Dermis microvascular lymphatic vessel endothelial cell (primary cell): ENCODE data around the gene TOP1. TPM values are rescaled to one million over a fixed set of nuclear protein-coding genes. Genes with fewer than 3 reads are reported as not detected.
A peak's percentile ranks its signal among the peaks of the same experiment; 100 is the strongest.
"Not testable (repeated sequence)": the region's sequence is repeated elsewhere in the genome, so short reads cannot be mapped to it uniquely, and the experiment has no call there.

Experiments
- DNase-seq, 2 donors: peaks; one replicate each; pipeline versions ENCODE4 v3.0.0 to v3.0.0-alpha.2; 2010; ENCODE audit warnings: low read depth in 2 of 2
- total RNA-seq: library from RNA; depleted of rRNA; stranded (reverse); fragments of >200 nt; gene quantifications from 2 replicates; pipeline ENCODE4 v1.2.1, GENCODE V29; 2014

Gene TOP1
- total RNA-seq, 1 donor from 2014 or later = 13.1 TPM

DNA sequence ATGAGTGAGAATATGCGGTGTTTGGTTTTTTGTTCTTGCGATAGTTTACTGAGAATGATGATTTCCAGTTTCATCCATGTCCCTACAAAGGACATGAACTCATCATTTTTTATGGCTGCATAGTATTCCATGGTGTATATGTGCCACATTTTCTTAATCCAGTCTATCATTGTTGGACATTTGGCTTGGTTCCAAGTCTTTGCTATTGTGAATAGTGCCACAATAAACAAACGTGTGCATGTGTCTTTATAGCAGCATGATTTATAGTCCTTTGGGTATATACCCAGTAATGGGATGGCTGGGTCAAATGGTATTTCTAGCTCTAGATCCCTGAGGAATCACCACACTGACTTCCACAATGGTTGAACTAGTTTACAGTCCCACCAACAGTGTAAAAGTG lies 99.7 kb downstream of the TOP1 start:
- not testable (repeated sequence) for DNase-seq

DNA sequence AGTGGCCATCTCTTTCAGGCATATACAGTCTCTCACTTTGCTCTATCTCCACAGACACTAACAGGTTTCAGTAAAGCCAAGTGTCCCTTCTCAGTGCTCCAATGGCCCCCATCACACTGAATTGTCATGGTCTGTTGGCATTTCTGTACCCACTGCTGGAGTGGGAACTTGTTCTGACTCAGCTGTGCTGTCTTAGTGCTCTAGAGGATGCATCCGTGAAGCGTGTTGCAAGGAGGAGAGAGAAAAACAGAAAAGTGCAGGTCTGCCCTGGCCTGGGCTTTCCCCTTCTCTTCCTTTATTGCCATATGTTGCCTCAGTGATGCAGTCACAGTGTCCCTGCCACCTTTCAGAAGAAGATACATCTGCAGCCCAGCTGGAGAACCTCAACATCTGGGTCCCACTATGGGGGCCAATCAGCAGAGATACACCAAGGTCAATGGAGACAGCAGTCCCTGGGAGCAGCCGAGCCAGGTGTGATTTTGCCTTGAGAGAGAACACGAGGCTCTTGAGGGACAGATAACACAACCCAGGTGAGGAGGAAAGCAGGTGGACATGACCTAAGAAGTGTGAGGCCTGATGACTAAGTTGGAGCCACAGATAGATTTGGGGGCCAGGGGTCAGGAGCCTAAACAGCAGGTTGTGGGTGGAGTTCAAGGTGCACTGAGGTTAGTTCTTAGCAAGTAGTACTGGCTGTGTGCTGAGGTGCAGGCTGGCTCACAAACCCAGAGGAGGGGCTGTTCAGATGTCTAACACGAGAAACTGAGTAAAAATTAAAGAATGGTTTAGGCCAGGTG lies 103.2 kb downstream of the TOP1 start:
- no peak for DNase-seq

DNA sequence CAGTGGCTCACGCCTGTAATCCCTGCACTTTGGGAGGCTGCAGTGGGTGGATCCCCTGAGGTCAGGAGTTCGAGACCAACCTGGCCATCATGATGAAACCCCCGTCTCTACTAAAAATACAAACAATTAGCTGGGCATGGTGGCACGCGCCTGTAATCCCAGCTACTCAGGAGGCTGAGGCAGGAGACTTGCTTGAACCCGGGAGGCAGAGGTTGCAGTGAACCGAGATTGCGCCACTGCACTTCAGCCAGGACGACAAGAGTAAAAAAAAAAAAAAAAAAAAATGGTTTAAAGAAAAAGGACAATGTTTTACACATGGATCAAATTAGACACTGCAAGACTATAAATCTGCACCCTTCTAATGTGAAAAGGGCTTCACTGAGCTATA lies 103.8 kb downstream of the TOP1 start:
- not testable (repeated sequence) for DNase-seq

DNA sequence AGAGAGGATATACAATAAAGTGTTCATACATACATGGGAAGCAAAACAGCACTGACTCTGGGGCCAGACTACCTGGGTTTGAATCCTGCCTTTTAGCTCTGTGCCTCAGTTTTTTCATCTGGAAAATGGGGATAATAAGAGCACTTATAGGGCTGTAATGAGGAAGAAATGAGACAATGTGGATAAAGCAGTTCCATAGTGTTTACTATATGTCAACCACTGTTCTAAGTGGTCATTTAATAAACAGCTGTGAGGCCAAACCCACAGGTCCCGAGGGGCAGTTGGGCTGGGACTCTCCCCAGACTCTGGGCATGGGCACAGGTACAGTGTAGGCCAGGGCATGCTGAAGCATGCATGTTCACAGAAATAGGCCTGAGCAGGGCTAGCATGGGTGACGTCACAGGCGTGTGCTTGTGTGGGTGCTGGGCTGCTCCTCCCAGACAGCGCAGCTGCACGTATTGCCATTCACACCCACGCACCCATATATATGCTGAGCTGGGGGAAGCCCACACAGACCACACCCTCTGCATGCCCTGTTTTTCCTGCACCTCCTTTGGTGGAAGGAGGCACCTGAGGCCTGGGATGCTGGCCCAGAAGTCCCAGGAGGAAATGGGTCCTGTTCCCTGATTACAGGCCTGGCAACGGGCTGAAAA lies 105.2 kb downstream of the TOP1 start:
- DNase-seq = no peak

DNA sequence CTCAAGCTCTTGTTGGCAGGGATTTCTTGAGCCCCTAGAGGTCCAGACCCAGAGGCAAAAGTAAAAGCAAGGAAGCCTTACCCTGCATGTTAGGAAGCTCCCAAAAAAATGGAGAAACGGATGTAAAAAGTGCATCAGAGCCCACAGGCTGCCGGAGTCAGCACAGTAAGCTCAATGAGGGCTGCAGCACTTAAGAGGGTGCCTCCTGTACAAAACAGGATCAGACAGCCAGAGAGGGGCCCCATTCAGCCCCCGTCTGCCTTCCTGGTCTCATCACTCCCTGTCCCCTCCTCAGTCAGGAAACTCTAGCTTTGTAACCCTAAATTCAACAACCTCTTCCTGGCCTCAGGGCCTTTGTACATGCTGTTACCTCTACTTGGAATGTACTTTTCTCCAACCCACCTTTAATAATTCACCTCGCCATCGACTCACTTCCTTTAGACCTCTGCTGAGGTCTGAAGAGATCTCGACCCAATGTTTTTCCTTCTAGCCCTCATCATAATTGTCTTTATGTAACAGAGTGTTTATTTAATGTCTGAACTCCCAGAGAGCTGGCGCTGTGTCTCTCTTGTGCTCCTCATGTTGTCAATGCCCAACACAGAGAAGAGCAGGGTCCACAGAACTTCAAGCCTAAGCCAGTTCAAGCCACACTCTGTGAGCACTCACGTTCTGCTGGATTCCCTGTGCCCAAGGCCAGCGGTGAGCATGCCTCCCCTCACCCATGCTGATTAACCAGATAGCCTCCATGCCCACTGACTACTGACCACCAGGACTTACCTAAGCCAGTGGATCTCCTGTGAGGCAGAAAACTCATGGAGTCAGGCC lies 106.0 kb downstream of the TOP1 start:
- no peak for DNase-seq

DNA sequence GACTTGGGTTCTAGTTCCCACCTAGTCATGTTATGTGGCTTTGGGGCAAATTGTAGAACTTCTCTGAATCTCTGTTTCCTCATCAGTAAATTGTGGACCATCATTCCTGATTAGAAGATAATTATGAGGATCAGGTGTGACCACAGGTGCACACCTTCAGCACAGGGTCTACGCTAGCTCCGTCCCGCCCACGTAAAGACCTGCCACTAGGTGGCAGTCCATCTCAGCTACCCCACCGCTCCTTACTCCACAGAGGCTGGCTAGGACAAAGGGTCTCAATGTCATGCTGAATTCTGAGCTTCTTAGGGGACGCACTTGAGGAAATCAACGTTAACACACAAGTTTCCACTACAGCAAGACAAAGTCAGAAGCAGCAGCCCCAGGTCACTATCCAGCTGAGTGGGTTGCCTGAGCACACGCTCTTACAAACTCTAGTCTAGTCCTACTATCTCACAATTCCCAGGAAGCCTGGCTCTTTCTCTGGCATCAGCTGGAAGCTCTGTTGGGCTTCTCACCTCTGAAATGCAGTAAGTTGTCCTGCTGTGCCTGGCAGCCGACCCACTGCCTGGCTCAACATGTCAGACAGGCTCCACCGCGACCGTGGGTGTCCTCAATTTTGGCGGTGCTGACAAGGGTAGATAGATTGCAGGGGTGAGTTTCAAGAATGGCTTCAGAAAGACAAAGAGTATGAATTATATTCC lies 106.7 kb downstream of the TOP1 start:
- peak in 1 of 2 donors; percentile 64 for DNase-seq

DNA sequence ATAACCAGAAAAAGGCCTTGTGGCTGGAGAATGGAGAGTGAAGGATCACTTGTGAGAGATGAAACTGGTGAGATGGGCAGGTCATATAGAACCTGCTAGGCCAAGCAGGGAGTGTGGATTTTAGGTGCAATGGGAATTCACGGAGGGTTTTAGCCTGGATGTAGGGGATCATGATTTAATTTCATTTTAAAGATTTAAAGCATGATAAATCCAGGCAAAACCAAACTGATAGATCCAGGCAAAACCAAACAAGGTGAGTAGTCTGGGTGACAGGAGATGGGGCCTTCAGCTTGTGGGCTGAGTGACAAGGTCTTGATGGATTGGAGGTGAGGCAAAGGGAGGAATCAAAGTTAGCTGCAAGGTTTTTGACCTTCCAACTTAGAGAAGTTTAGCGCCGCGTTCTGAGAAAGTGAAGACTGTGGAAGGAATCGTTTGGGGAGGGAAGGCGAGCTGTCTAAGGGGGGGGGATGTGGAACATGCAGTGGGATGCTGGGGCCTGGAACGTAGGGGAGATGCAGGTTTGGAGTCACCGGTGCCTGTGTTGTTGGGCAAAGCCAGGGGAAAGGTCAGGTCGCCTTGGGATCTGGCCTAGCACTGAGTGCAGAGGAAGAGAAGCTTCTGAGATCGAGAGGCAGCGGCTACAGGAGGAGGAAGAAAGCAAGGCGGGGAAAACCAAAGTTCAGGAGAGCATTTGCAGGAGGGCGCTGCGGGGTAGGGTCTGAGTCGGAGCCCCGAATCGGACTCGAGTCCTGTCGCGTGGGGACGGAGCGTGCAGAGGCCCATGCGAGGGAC lies 107.5 kb downstream of the TOP1 start:
- no peak for DNase-seq

DNA sequence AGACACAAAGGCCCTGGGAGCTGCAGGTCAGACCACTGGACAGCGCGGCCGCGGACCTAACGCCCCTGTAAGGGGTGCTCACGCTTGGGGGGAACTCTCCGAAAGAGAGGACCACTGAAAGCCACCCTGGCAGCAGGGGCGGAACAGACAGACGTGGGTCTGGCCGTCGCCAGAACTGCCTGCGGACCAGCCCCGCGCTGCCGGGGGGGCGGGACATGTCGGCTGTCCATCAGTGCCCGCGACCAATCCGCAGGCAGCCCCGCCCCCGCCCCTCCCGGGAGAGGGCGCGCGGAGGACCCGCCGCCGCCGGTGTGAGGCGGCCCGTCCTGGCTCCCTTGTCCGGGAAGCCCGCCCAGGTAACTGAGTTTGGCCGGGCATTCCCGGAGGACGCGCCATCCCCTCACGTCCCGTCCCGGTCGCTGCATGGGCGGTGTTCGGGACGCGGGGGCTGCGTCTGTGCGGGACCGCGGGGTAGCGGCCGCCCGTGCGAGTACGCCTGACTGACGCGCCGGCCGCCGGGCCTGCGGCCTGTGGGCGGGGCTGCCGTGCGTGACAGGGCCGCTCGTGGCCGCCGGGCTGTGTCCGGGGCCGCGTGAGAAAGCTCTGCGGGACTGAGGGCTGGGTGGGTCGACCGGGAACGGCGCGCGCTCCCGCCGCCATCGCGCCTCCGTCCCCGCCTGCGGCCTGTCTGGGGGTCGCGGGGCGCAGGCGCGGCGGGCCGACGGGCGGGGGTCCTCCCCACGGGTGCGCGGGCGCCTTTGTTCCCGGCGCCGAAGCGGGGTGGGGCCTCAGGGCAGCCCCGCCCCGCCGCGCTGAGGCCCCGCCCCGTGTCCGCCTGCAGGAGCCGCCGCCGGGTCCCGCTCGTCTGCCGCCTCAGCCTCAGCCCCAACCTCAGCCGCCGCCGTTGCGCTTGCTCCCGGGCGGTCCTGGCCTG lies 108.3 kb downstream of the TOP1 start, which contains the start of gene PLCG1:
TSS of gene PLCG1 (plus strand) at position 864 of the 934 bp plus-strand sequence. CDS start 99 bp downstream, outside the sequence.
- DNase-seq = peak in 1 of 2 donors; percentile 87

DNA sequence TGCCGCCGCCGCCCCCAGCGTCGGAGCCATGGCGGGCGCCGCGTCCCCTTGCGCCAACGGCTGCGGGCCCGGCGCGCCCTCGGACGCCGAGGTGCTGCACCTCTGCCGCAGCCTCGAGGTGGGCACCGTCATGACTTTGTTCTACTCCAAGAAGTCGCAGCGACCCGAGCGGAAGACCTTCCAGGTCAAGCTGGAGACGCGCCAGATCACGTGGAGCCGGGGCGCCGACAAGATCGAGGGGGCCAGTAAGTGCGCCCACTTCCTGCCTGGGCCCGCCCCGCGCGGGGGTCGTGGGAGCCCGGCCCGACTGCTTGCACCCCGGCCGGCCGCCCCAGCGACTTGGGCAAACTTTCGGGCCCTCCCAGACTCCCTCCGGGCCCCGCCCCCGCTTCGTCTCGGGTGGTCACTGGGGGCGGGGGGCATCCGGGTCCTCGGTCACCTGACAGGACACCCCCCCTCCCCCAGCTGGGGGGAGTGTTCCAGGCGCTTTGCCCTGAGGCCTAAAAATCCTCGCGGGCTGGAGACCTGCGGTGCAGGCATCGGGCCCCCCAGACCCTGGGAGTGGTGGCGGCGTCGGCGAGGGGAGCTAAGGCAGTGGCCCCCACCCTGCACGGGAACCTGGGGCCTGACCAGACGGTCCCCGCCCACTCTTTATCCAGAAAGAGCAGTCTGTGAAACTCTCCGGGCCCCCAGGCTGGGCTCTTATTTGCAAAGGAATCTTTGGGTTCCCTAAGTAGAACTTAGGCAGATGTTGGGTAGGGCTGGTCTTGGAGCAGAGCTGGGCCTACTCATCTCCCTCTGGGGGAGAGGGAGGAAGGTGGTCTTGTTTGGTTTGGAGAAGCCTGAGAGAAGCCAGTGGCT lies 109.2 kb downstream of the TOP1 start:
- DNase-seq = peak; percentile 51 to 80

DNA sequence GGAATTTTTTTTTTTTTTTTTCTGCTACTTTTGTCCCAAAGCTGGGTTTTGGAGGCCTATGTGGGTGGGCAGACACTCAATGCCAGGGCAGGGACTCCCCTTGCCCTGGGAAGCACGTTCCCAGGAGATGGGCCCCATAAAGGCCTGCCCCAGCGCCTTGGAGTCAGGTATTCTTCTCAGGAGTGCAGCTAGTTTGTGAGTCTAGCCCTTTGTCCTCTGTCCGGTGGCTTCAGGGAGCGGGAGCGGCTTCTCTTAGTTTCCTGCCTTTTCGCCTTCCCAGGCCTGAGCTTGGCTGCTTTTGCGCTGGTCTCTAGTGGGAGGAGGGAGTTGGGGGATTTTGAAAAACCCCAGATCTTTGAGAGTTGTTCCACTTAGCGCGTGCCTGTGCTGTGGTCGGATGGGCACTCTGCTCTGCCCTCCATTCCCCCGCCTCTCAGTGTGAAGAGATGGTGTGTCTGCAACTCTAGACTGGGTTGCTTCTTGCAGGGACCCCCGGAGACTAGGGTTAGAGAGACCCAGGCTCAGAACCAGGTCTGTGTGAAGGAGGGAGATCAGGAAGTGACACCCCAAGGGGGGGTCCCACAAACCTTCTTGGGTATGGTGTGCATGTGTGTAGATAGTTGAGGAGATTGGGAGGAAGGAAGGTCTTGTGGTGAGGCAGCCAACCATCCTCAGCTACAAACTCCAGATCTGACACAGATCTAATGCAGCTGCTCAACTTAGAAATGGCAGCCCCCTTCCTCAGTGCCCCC lies 110.0 kb downstream of the TOP1 start:
- DNase-seq = peak in 1 of 2 donors; percentile 42

DNA sequence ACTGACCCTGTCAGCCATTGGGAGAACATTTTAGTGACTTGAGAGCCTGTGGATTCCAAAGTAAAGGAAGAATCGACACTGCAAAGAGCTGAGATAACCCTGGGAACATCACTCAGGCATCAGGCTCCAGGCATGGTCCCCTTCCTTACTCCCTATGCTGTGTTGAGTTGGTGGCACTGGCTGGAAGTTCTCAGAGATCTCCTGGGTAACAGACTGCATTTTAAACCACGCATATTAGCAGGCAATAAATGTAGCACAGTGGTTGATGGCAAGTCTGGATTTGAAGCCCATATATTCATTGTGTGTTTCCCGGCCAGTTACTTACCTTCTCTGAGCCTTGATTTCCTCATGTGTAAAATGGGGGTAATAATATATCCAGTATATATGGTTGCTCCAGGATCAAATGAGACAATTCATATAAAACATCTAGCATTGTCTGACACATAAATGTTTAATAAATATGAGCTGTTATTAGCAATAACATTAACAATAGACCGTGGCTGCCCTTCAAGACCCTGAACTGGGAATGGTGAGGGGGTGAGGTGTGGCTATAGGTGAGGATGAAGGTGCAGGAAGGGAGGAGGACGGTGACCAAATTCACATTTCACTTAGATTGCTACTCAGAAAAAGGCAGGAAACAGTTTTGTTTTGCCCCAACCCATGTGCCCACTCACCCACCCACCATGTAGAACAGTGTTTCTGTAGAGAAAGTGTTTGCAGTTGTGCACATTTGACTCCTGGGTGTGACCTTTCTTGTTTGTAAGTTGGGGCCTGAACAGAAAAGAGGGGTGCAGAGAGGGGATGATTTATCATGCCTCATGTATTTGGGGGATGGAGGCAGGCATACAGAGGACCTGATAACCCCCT lies 110.8 kb downstream of the TOP1 start:
- no peak for DNase-seq

DNA sequence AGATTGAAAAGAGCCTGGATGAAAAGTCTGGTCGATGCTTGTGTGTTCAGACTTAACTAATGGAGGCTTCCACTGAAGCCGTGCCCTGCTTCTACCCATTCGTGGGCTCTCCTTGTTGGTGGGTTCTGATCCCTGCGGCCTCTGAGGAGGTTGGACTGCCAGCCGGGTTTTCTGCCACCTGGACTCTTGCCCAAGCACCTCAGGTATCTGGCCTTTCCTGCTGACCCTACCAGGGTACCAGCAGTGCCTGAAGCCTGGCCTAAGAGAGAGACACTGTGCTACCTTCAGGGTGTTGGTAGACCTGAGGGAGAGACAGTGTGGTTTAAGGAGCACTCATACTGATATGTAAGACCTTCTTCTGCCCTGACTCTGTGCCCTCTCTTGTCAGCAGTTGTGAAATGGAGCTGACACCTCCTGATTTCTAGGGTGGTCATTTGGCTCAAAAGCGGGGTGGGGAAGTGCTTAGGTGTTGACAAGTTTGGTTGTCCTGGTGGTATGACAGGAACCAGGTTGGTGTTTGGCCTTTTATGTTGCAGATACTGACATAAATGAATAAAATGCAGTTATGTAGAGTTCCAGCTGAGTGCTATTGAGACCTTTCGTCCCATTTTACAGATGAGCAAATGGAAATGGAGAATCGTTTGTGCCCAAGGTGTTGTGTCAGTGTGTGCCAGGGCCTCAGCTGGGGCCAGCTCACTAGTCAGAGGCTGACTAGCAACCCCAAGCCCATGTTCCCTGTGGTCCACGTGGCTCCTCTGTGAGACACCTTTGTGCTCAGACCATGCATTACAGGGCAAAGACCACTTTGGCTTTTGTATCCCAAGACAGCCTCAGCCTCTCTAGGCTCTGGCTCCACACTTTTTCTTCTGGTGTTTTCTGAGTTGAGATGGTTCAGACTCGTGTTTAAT lies 111.9 kb downstream of the TOP1 start:
- DNase-seq = no peak

DNA sequence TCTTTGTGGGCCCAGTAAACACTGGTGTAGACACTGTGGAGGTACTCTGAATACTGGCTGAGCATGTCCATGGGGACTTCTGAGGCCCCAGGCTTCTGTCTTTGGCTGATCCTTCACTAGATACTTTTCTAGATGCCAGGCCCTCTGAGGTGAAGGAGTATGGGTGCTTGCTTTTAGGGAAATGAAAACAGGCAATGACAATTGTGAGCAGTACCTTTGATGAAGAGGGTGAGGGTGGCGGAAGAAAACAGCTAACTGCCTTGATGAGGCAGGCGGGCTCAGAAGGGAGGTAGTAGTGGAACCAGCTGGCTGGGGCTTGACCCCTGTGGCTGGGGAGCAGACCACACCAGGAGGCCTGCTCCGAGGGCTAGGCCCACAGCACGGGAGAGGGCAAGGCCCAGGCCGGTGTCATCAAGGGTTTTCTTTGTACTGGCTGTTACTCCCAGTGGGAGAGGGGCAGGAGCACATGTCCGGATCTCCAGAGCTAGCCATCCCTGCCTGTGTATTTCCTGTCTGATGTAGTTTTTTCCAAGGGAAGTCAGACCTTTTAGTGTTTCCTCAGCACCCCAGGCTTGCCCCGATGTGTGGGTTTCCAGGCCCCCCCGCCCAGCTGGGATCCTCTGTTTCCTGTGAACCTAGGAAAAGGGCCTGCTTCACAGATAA lies 112.7 kb downstream of the TOP1 start:
- DNase-seq = peak; percentile 90 to 94

DNA sequence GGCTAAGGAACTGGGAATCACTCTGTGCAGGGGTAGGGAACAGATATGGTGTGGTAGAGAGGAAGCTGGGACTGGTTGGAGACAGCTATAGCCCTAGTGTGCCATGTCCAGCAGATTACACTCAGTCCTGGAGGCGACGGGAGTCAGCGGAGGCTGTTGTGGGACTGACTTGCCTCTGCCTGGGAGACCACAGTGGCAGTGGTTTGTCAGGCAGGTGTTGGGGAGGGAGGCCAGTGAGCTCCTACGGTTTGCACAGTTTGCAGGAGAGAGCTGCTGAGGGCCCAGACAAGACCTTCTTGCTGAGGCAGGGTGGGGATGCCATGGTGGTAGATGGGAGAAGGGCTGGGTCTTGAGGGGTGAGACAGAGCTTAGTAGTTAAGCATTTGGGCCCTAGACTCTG lies 113.6 kb downstream of the TOP1 start:
- no peak for DNase-seq

DNA sequence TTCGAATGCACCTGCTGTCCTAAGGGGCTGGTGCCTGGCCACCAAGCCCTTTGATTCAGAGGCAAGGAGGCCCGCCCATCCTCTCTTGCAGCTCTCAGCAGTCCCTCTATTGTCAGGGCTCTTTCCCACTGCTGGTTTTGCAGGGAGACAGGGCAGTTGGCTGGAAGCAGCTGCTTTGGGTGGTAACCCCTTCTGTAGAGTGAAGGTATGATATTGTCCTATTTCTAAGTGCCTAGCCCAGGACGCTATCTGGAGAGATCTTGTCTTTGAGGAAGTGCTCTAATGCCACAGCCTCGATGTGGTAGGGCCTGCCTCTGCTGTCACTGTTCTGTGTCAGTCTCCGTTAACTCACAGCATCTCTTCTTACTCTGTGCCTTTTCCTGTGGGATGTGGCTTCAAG lies 114.3 kb downstream of the TOP1 start:
- no peak for DNase-seq
